ENCODE data around the gene SDCCAG8. TPM values are rescaled to one million over a fixed set of nuclear protein-coding genes. Genes with fewer than 3 reads are reported as not detected.
A peak's percentile ranks its signal among the peaks of the same experiment; 100 is the strongest.

SDCCAG8 gene
- total RNA-seq, 4 donors from 2014 or later: 30.2 to 46.4 (median 36.7) TPM

- Histone ChIP-seq H3K27ac (no peak overlapping the region), H3K27me3 (no peaks in the 10 kb centered on the region), H3K4me1 (no peaks in the 10 kb centered on the region), H3K4me3 (no peak overlapping the region), H3K36me3 (peaks cover 0 to 21% of the 10 kb centered on the region in 2 donors), H3K9me3 (no peaks in the 10 kb centered on the region)
- TF ChIP-seq POLR2AphosphoS5 (IDR thresholded peaks at IDR 0.05) (no peak), CTCF (IDR thresholded peaks at IDR 0.05) (peak in 2 of 4 experiments; percentile 7 to 16), POLR2A (IDR thresholded peaks at IDR 0.05) (no peak), EP300 (IDR thresholded peaks at IDR 0.05) (no peak)
- WGBS, 2 donors (ENCODE audit: low coverage in 1 of 2): 55 to 58% methylated on average over 1 of the region's 1 CpG
- no peak for ATAC-seq
Measured at GRCh38 chr1:243345205-243345604, 89.4 kb downstream of the SDCCAG8 start.

GRCh38 chr1:243346016-243346415 lies 90.2 kb downstream of the SDCCAG8 start:
- H3K36me3 ChIP-seq: peaks cover 0 to 25% of the 10 kb centered on the region in 2 donors
- no peak overlapping the region for H3K27ac ChIP-seq
- WGBS, 2 donors (ENCODE audit: low coverage in 1 of 2): 81 to 87% methylated on average over 3 of the region's 3 CpGs
- TF ChIP-seq EP300 (IDR thresholded peaks at IDR 0.05) (no peak), CTCF (IDR thresholded peaks at IDR 0.05) (no peak), POLR2A (IDR thresholded peaks at IDR 0.05) (no peak), POLR2AphosphoS5 (IDR thresholded peaks at IDR 0.05) (no peak)
- no peak overlapping the region for H3K4me3 ChIP-seq
- H3K9me3 ChIP-seq: no peaks in the 10 kb centered on the region
- H3K27me3 ChIP-seq: no peaks in the 10 kb centered on the region
- no peak for ATAC-seq
- H3K4me1 ChIP-seq: no peaks in the 10 kb centered on the region

GRCh38 chr1:243346468-243346867 lies 90.6 kb downstream of the SDCCAG8 start:
- H3K36me3 ChIP-seq: peaks cover 0 to 28% of the 10 kb centered on the region in 2 donors
- H3K9me3 ChIP-seq: no peaks in the 10 kb centered on the region
- H3K4me1 ChIP-seq: no peaks in the 10 kb centered on the region
- no peak overlapping the region for H3K4me3 ChIP-seq
- WGBS, 2 donors (ENCODE audit: low coverage in 1 of 2): 79 to 91% methylated on average over 3 of the region's 3 CpGs
- TF ChIP-seq POLR2A (IDR thresholded peaks at IDR 0.05): no peak
- no peak for TF ChIP-seq CTCF (IDR thresholded peaks at IDR 0.05)
- no peak for TF ChIP-seq EP300 (IDR thresholded peaks at IDR 0.05)
- TF ChIP-seq POLR2AphosphoS5 (IDR thresholded peaks at IDR 0.05): no peak
- no peak for ATAC-seq
- no peaks in the 10 kb centered on the region for H3K27me3 ChIP-seq
- H3K27ac ChIP-seq: no peak overlapping the region

- no peak overlapping the region for H3K27ac ChIP-seq
- no peaks in the 10 kb centered on the region for H3K4me1 ChIP-seq
- TF ChIP-seq CTCF (IDR thresholded peaks at IDR 0.05) (no peak), EP300 (IDR thresholded peaks at IDR 0.05) (no peak), POLR2A (IDR thresholded peaks at IDR 0.05) (no peak), POLR2AphosphoS5 (IDR thresholded peaks at IDR 0.05) (no peak)
- no peaks in the 10 kb centered on the region for H3K27me3 ChIP-seq
- no peak for ATAC-seq
- H3K9me3 ChIP-seq: no peaks in the 10 kb centered on the region
- H3K36me3 ChIP-seq: peaks cover 0 to 28% of the 10 kb centered on the region in 2 donors
- no peak overlapping the region for H3K4me3 ChIP-seq
- WGBS, 2 donors (ENCODE audit: low coverage in 1 of 2): 100% methylated on average over 1 of the region's 11 CpGs; no CpG with 5 or more reads in 1 of the 2 donors
Measured at GRCh38 chr1:243348331-243348730, 92.5 kb downstream of the SDCCAG8 start.

- Histone ChIP-seq H3K9me3 (no peaks in the 10 kb centered on the region), H3K4me1 (peaks cover 0 to 7% (median 0%) of the 10 kb centered on the region in 3 donors), H3K27me3 (no peaks in the 10 kb centered on the region), H3K27ac (no peak overlapping the region), H3K36me3 (peaks cover 0 to 28% of the 10 kb centered on the region in 2 donors), H3K4me3 (no peak overlapping the region)
- WGBS, 2 donors (ENCODE audit: low coverage in 1 of 2): 91 to 100% methylated on average over 1 of the region's 1 CpG
- no peak for TF ChIP-seq POLR2AphosphoS5 (IDR thresholded peaks at IDR 0.05)
- TF ChIP-seq POLR2A (IDR thresholded peaks at IDR 0.05): no peak
- no peak for TF ChIP-seq EP300 (IDR thresholded peaks at IDR 0.05)
- no peak for ATAC-seq
Measured at GRCh38 chr1:243349128-243349527, 93.3 kb downstream of the SDCCAG8 start.

Data from gastroesophageal sphincter (tissue), 4 donors.